ENCODE results near the gene MBTPS1.

DNA sequence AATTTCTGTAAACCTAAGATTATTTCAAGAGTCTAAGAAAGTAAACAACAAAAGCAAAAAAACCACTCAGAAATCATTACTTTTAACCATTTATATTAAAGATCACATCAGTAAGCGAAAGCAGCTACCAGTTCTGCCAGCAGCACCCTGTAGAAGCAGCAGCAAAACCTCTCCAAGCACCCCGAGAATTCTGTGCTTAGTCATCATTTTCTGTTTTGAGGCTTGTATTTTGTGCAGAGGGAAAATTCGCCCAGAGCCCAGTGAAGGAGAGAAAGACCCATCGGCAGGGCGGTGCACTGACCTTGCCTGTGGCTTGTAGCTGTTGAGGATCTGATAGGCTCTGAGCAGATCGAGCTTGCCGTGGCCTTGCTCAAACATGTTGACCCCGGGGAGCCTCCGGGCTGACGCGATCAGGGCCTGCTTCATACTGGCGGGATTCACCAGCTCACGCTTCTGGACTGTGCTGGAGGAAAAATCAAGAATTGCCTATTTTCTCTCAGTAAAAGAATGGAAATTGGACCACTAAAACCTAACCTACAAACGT is 35.2 kb downstream of the MBTPS1 start:
- no peak for TF ChIP-seq POLR2AphosphoS5 (IDR thresholded peaks at IDR 0.05; ENCODE audit: low read depth, low read length)
- no peak for TF ChIP-seq POLR2A (IDR thresholded peaks at IDR 0.05; ENCODE audit: low read depth, low read length)
- no peak for TF ChIP-seq TAF1 (IDR thresholded peaks at IDR 0.05; ENCODE audit: borderline replicate concordance, low read depth, low read length)
